Fibroblast of villous mesenchyme (primary cell): ENCODE data around the gene EVX2. TPM values are rescaled to one million over a fixed set of nuclear protein-coding genes. Genes with fewer than 3 reads are reported as not detected.

Source experiments
- DNase-seq: peaks from one replicate; pipeline ENCODE4 v3.0.0-alpha.2; 2010; ENCODE audit warnings: low read depth
- H3K4me3 ChIP-seq: 2 replicates; pipeline ENCODE4 v1.5.1; 2011; ENCODE audit warnings: low read depth, mild to moderate bottlenecking, low read length
- CTCF ChIP-seq: IDR thresholded peaks from 2 replicates; pipeline ENCODE4 v1.5.1; 2012; ENCODE audit warnings: low read depth, mild to moderate bottlenecking, low read length; ENCODE audit not compliant: insufficient read depth
- total RNA-seq: library from RNA; depleted of rRNA; stranded (reverse); fragments of >200 nt; gene quantifications from 2 replicates; pipeline ENCODE4 v1.2.3, GENCODE V29; 2012

The EVX2 gene
- total RNA-seq, 1 donor = not detected

- H3K4me3 ChIP-seq = peak overlapping the region; percentile 24
- no peak for TF ChIP-seq CTCF
Observed at GRCh38 chr2:176121190-176122051, 37.7 kb upstream of the EVX2 start.

GRCh38 chr2:176120364-176121189 lies 36.8 kb upstream of the EVX2 start:
- peak; percentile 12 for TF ChIP-seq CTCF
- H3K4me3 ChIP-seq = peak overlapping the region; percentile 22
- DNase-seq = peak; percentile 57

More at GRCh38 chr2:176121190-176122051, 37.7 kb upstream of the EVX2 start:
- DNase-seq = peak; percentile 37

- TF ChIP-seq CTCF = peak; percentile 64
- DNase-seq = peak; percentile 88
- H3K4me3 ChIP-seq = peak overlapping the region; percentile 58
Observed at GRCh38 chr2:176118601-176119339, 35.0 kb upstream of the EVX2 start.

- H3K4me3 ChIP-seq = peak overlapping the region; percentile 58
- DNase-seq = no peak
- TF ChIP-seq CTCF = no peak
Observed at GRCh38 chr2:176117823-176118371, 34.1 kb upstream of the EVX2 start.

GRCh38 chr2:176117162-176117822 lies 33.5 kb upstream of the EVX2 start:
- peak overlapping the region; percentile 58 for H3K4me3 ChIP-seq
- peak; percentile 25 for DNase-seq
- TF ChIP-seq CTCF = no peak
